NCI-H524 (cell line): ENCODE measurements around the gene DGUOK.
A peak's percentile ranks its signal among the peaks of the same experiment; 100 is the strongest.

Experiments used
- DNase-seq, 2 experiments: peaks; one replicate each; lab custom pipeline; 2025; lab: John Stamatoyannopoulos, UW

DGUOK gene

DNA sequence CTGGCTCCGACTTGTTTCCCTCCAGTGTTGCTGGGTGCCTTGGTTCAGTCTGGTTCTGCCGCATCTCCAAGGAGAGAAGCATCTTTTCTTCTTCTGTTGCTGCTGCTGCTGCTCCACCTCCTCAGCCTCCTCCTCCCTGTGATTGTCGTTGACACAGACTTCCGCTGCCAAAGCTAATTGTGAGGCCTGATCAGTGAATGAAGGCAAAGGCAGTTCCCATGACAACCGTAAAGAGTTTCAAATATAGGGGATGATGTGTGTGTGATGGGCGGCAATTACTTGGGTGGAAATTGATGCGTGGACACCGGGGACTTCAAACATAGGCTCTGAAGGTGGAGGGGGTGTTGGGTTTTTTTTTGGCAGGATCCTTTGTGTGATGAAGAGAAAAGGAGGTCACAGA is 71.8 kb downstream of the DGUOK start:
- no peak for DNase-seq

DNA sequence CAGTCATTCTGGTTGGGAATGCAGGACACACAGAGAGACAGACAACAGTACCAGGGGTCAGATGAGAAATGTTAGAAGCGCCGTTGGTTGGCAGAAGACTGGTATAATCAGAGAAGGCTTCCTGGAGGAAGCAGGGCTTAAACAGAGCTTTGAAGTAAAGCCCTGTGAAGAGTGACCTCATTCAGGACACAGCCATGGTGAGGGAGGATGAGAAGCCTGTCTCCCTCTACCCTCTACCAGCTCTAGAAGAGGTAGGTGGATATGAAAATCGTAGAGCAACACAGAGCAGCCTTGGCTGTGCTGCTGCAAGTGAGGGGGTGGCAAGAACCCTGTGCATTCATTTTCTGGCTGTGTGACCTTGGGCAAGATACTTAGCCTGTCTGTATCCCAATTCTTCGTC is 72.3 kb downstream of the DGUOK start:
- DNase-seq: no peak

DNA sequence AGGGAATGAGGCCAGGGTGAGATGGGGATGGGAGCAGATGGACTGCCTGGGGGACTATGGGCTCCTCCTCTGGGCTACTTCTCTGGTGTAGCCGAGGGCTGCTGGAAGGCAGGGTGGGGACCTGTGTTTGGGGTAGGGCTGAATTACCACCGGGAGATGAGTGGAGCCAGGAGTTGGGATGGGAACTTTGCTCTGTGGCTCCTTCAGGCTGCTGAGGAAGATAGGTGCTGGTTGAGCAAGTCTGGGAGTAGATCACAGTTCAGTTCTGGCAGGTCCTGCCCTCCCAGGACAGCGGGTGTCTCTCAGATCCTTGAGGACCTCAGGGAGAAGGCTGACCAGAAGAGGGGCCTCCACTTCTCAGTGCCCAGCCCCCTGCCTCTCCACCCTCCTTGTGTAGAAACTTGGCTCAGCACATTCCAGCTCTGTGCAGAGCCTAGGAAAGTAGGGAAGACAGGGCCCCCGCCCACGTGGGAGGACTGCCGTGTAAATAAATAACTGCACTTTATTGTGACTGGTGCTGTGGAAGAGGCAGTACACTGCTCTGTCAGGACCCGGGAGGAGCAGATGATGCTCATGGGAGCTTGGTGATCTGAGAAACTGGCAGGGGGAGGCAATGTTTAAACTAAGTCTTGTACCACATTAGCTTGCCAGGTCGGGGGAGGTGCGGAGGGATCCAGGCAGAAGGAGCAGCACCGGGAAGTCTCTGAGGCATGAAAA is 73.4 kb downstream of the DGUOK start:
- DNase-seq: no peak

DNA sequence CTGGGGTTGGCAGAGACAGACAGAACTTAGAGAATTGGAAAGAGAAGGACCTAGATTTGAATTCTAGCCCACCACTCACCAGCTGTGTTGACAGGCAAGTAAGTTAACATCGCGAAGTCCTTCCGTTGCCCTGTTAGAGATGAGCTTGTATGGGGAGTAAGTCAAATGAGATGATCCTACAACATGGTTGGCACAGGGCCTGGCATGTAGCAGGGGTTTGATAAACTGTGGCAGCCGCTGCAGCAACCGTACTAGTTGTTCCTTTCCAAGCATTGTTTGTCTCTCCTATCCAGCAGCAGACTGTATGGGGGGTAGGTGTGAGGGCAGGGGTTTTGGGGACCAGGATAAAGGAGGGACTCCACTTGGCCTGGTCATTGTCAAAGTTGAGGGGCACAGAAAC is 74.0 kb downstream of the DGUOK start:
- DNase-seq: no peak

DNA sequence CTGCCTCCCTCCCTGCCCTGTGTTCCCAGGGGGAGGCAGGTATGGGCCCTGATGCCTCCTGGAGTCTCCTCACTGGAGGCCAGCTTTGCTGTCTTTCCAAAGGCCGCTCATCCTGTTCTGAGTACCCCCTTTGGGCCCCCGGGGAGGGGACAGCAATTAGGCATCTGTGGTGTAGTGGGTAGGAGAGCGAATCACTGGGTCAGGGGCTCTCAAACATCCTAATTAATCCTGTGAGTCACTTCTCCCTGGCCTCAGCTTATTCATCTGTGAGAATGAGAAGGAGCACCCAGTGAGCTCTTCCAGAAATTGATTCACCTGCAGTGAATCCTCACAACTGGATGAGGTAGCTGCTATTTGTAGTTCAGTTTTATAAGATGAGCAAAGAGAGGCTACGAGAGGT is 74.4 kb downstream of the DGUOK start:
- peak in 1 of 2 experiments; percentile 30 for DNase-seq

DNA sequence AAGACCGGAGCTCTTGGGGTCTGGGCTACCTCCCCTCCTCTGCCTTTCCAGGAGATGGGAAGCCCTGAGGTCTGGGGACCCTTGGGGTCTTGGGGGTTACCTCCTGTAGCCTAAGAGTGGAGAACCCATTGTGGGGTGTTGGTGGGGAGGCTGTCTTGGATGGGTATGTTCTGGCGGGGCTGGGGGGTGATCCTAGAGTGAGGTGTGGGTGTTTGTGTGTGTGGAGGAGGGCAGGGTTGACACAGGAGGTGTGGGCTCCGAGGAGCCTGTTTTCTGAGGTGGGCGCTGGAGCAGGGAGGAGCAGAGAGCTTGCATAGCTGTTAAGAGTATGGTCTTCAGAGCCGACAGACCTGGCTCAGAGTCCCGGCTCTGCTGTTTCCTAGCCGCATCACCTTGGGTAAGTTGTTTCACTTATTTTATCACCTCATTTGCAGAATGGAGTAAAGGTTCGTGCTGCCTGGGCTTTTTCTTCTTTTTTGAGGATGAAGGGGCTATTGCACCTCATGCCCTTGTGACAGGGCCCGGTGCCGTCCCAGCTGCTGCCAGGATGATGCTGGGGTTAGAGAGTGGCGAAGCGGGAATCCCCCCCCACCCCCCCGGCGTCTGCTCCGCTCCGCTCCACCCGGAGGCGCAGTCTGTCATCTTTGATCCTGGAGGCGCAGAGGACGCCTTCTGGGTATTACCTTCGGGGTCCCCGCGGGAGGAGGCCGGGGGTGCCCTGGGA is 75.3 kb downstream of the DGUOK start:
- peak in 1 of 2 experiments; percentile 56 for DNase-seq

DNA sequence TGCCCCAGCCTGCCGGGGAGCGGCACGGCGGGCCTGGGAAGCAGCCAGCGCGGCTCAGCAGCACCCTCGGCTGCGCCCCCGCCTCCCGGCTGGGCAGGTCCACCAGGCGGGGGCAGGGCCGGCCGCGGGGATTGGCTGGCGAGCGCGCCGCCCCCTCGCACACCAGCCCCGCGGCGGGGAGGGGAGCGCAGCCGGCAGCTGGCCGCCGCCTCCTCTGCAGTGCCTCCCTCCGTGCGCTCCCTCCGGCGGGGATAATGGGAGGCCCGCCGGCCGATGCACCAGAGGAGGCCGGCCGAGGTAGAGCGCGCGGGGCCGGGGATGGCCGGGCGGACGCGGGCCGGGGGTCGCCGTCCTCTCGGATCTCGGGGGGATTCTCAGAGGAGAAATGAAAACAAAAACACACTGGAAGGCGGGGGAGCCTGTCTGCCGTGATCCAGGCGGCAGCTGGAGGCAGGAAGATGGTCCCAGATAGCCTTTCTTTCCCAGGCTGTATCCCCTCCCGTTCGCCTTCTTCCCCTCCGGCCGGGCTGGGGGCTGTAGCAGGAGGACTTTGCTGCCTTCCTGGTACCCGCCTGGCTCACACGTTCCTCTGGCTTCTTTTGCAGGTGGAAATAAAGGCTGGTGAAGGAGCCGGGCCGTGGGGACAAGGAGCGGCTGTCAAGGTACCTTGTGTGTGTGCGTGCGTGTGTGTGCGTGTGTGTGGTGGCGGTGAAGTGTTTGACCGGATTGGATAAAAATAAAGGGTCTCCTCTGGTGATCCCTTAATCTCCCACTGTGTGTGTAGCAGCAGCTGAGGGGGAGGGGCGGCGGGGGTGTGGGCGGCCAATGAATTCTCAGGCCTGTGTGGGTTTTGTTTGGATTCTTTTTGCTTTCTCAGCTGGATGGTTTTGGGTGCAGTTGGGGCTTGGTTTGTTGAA is 76.1 kb downstream of the DGUOK start:
- peak; percentile 70 to 80 for DNase-seq

DNA sequence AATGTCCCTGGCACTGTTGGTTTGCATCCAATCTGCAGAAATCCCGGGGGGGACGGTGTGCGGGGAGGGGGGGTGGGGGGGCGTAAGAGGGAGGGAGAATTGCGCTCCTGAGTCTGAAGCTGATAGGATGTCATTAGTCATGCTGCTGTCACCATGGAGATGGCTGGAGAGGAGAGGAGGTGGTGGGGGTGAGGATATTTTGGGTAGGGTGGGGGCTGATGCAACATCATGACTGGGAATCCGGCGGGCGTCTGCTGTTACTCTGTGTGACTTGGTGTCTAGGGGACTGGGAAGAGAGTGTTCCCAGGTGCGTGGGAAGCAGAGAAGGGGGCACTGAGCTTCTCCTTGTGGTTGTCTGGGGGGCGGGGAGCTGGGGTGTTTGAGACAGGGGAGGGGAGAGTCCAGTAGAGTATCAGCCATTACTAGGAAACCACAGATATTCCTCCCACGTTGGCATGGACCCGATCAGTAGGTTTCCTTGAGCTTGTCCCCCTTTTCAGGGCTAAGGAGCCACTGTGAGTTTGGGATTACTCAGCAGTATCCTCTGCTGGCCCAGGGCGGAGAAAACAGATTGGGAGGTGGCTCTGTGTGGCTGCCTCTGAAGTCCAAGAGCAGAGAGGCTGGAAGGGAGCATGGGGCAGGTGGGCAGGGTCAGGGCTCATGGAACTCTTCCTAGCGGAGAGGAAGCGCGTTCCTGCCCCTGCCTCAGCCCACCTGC is 77.0 kb downstream of the DGUOK start:
- DNase-seq: peak; percentile 22 to 49

DNA sequence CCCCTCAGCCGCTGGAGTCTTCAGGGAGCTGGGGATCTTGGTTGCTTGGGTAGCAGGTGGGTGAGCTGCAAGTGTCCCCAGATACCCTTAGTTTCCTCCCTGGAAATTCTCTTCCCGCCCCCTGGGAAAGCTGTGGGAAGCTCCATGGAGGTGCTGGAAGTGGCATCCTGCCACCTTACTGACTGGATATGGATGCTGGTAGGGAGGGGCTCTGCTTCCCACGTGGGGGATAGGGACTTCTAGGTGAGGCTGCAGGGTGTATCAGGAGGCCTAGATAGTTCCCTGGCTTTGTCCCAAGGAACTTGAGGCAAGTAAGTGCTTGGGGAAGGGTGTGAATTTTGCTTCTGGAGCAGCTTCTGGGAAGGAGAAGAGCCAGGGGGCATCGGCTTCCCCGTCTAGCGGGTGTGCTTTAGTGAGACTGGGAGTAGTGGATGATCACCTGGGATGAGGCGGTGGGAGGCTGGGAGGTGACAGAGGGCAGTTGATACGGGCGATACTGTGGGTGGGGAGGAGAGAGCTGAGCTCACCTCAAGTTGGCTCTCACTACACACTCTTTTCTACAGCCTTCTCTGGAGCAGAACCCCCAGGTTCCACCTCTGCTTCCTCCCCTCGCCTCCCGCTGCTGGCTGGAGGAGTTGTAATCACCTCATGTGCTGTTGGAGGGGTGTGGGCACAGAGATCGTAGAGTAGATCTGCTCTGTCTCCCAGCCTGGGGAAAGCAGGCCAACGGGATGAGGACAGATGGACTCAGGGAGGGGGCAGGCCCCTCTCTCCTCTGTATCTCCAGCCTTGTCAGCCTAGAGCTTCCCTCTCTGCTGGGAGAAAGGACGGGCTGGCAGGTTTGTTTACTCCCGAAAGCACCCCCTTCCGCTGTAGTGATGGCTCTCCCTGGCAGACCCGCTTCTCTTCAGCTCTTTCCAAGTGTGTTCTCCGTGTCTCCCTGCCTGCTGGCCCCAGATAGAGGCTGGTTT is 77.8 kb downstream of the DGUOK start:
- peak; percentile 29 to 69 for DNase-seq

DNA sequence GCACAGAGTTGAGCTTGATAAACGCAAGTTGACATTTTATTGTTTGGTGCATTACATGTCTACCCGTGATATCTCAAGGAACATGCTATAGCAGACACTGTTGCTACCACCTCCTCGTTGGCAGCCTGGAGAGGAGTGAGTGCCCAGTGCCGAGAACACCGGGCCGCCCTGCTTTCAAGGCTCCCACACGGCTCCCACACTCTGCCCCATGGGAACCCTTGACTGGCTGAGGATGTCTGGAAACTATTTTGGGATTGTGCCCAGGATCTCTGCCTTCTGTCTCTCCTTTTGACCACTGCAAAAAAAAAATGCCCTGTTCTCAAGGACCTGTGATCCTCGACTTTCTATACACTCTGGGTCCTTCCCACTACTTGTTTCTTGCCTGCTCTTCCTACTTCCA is 79.1 kb downstream of the DGUOK start:
- DNase-seq: peak; percentile 5 to 15

DNA sequence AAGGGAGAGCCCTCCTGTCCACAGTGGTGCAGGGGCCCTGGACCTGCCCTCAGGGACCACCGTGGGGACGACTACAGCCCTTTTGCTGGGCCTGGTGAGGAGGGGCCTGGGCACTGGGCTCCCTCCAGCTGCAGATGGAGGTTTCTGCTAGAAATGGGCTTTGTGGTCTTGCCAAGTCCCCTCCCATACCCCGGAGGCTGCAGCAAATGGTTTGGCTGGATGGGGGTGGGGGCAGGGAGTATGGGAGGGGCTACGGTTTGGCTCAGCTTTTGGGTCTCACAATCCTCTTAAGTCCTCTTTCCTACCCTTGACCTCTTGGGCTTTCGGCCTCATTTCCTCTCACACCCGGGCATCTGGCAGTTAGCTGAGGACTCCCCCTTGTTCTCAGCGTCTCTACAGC is 79.8 kb downstream of the DGUOK start:
- DNase-seq: peak in 1 of 2 experiments; percentile 10

DNA sequence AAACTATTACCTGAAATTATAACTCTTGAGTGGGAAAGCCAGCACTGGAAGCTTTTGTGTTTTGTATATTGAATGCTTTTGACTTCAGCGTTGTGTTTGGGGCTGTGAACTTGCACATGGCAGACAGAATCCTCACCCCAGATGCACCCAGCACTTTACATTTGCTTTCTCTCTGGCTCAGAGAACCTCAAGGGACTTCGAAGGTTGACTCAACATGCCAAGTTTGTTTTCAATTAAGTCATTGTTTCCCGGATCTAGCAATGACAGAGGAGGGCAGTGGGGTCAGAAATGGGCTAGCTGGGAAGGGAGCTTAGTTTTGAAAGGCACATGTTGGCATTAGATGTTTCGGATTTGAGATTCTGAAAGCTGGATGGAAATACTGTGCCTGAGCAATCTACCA is 80.4 kb downstream of the DGUOK start:
- no peak for DNase-seq

DNA sequence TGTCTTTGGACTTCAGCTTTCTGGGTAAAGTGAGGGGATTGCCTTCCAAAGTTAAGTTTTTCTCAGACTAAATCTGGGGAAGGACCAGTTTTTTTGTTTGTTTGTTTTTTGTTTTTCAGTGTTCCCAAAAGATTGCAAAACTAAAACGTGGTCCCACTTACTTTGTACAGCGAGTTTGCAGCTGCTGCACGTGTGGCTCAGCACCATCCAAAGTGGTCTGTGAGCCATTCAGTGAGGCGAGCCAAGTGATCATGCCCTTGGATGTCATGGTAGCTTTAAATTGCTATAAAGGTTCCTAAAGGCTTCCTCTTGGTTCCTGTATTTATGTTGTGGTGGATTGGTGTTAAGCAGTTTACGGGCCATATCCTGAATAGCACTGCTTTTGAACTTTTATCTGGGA is 81.0 kb downstream of the DGUOK start:
- no peak for DNase-seq
